HG03039 (cell line): Measurements from ENCODE around the gene MDFI.

ENCODE experiments used
- ATAC-seq: cut with Tn5 transposase; IDR thresholded peaks from one replicate; pipeline ENCODE4 v1.9.1; 2021; ENCODE audit warnings: mild to moderate bottlenecking, moderate library complexity; ENCODE audit not compliant: unreplicated experiment

MDFI gene, protein sequence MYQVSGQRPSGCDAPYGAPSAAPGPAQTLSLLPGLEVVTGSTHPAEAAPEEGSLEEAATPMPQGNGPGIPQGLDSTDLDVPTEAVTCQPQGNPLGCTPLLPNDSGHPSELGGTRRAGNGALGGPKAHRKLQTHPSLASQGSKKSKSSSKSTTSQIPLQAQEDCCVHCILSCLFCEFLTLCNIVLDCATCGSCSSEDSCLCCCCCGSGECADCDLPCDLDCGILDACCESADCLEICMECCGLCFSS

DNA sequence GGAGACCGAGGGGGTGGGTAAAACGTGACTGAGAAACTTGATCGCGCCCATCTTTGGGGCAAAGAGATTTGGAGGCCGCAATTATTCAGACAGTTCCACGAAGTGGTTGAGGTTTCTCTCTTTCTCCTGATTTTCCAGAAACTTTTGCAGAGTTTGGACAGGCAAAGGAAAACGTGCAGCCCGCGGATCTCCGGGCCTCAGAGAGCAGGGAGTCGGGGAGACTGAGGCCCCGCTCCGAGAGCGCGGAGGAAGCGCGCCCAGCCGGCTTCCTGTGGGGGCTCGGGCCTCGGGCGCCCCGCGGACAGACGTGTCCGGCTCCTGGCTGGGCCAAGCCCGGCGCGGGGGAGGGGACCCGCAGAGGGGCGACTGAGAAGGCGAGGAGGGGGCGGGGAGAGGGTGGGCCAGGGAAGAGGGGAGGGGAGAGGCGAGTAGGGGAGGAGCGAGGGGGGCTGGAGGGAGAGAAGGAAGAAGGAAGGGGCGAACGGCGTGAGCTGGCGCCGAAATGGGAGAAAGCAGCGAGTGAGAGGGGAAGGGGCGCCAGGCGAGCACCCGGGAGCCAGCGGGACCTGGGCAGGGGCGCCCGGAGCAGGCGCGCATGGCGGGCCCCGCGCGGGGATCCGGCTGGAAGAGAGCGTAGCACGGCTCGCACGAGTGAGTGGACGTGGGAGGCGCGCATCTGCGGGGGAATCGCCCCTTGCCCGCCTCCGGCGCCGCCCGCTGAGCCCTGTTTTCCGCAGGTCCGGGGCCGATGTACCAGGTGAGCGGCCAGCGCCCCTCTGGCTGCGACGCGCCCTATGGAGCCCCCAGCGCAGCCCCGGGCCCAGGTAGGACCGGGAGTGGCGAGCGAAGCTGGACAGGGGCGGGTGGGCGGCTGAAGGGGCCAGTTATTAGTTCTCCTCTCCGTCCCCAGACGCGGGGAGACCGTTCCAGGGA is at the start of gene MDFI:
MDFI (plus strand) TSS at position 467 of the 933 bp plus-strand sequence; CDS start at position 749, 282 bp downstream.
- ATAC-seq: no peak

DNA sequence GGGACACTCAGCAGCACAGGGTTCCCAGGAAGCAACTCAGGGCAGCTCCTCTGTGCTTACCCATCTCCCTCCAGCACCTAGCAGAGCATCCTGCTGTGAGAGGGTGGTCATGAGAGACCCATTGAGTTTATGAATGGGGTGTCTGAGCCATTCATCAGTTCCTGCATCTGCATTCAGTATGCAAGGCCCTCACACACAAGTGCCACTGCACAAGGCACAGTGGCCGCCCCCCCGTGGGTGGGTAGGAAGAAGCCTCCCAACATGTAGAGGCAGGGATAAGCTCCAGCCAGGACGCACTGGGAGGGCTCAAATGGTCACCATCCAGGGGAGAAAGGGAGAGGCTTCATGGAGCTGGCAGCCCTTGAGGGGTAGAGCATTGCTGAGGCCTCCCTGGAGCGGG is 49.0 kb upstream of the MDFI start:
- no peak for ATAC-seq

DNA sequence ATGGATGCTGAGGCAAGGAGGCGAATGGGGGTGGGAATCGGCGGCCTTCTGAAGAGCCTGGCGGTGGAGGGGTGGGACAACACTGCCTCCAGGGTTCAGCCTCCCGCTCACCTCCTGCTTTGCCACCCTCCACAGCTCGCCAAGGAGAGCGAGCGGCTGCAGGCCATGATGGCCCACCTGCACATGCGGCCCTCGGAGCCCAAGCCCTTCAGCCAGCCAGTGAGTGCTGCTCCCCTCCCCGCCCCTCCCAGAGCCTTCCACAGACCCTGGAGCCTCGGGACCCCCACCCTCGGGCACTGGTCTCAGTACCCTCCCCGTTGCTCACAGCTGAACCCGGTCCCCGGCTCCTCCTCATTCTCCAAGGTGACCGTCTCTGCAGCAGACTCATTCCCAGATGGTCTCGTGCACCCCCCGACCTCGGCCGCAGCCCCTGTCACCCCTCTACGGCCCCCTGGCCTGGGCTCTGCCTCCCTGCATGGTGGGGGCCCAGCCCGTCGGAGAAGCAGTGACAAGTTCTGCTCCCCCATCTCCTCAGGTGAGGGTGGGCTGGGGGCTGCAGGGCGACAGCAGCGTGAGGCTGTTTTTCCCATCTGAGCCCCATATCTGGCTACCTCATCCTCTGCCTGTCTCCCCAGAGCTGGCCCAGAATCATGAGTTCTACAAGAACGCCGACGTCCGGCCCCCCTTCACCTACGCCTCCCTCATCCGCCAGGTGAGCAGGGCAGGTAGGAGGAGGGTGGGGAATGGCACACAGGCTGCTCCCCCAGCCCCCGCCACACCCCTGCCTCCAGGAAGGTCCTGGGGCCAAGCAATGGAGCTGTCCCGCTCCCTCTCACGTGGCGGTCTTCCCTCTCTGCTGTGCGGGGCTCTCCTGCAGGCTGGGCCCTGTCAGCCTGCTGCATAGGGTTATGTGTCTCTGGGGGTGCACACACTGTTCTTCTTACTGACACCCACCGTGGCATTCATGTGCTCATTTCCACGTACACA is 48.3 kb upstream of the MDFI start:
- no peak for ATAC-seq

DNA sequence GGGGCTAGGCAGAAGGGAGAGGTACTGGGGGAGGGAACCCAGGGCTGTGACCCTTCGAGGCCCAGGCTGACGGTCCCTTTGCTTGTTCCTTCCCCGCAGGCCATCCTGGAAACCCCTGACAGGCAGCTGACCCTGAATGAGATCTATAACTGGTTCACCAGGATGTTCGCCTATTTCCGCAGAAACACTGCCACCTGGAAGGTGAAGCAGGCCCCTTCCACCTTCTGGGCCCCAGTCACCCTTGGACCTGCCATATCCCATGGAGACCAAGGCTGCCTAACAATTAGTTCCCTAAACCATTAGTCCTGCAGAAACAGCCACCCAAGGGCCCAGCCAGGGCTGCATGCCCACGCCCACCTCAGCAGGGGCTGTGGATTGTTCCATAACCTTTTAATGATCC is 47.1 kb upstream of the MDFI start:
- no peak for ATAC-seq

DNA sequence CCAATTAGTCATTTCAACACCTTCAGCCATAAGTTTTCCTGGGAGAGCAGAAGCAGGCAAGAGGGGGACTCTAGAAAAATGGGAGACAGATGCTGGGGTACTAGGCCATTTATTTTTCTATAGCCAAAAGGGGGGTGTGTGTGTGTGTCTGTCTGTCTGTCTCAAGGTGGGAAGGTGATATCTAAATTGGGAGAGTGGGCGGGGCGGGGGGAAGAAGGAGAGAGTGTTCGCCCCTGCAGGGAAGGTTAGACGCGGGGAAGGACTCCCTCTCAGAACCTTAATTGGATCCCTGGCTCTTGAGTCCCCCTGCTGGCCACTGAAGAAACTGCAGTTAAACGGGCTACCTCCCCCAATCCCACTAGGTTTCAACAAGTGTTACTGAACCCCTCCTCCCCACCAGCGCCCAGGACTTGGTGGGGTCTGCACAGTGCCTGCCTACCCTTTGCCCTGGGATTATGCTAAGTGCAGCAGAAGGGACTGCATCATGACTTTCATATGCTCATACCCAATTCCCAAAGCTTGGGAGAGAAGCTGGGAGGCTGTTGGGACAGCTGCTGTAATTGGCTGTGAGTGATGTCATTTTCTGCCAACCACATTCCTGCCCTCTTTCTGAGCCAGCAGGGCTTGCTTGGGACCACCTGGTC is 46.3 kb upstream of the MDFI start:
- no peak for ATAC-seq

DNA sequence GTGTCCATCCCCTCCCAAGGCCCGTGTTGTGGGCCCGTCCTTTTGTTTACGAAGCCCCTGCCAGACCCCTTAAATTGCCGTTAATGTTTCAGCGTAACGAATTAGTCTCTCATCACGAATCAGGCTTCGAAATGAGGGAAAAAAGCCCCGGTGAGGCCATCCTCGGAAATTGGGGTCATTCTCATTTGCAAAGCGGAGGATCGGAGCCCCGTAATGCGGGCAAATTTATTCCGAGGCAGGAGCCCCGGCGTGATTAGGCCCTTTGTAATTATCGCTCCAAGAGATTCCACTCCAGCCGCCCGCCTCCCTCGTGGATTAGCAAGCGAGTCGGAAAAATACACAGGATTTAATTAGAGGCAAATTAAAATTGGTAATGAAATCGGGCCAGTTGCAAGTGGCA is 44.9 kb upstream of the MDFI start:
- no peak for ATAC-seq

DNA sequence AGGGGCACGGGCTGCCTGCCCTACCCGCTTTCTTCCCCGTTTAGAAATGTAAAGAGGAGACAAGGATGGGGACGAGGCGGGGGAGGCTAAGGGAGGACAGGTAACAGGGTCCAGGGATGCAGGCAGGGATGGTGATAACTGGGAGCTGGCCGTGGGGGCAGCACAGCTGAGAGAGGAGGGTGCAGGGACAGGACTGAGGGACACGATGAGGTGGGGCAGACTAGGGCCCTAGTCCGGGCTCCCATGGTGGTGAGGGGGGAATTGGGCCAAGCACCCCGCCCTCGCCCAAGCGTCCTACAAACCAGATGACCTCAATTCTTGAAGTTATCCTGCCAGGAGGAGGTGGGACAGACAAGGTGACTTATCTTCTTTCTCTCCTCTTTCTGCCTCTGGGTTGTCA is 44.4 kb upstream of the MDFI start:
- ATAC-seq: no peak

DNA sequence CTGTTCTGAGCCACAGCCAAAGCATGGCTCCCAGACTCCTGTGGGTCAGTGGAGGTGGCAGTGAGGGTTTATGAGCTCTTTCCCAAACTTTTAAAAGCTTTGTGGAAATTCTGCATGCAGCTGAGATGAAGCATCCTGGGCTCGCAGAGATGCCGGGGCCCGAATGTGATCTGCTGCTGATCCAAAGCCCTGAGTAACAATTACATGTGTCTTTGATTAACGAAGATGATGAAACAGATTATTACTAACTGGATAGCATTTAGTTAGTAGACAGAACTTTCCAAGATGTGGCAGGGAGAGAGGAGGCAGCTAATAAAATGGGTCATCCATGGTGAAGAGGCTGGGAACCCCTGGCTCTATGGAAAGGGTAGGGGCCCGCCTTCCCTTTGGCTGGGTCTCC is 43.9 kb upstream of the MDFI start:
- ATAC-seq: no peak

DNA sequence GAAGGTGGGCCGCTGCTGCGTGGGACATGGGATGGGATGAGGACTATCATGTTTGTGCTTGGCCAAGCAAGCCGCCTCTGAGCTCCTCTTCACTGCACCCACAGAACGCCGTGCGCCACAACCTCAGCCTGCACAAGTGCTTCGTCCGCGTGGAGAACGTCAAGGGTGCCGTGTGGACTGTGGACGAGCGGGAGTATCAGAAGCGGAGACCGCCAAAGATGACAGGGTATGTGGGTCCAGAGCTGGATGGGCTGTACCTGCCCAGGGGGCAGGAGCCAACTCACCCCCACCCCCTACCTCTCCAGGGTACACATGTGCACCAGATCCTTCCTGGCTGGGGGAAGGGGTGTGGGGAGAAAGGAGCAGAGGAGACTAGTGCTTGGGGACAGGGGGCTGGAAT is 43.5 kb upstream of the MDFI start:
- no peak for ATAC-seq

DNA sequence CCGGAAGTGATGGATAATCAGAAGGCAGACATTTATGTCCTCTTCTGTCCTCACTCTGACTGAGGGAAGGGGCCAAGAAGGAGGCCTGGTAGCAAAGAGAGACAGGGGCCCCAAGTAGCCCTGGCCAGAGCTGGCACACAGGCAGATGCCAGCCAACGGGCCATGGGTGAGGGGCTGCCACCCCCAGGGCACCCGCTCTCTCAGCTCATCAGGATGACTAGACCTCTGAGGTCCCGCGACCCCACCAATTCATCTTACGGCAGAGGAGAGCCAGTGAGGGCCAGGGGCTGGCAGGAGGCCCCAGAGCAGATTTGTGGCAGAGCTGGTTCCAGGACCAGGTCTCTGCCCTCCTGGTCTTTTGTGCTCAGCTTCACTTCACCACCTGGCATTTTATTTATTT is 43.1 kb upstream of the MDFI start:
- no peak for ATAC-seq

DNA sequence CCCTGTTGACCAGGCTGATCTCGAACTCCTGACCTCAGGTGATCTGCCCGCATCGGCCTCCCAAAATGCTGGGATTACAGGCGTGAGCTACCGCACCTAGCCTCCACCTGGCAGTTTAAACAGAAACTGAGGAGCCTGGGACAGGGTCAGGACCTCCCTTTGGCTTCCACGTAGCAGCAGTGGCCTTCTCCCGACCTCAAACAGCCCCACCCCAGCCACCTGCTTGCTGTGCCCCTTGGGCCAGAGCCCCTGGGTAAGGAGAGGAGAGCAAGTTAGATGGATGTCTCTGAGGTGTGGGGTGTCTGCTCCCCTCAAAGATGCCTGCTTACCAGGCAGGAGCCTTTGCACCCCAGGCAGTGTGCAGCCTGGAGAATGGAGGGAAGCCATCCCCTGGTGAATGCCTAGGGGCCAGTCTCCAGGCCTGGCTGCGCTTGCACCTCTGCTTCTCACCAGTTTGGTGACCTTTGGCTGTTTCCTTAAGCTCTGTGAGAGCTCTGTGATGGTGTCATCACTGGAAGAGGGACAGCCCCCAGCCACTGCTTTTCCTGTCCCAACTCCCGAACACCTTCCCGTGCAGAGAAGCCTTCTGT is 42.1 kb upstream of the MDFI start:
- no peak for ATAC-seq

DNA sequence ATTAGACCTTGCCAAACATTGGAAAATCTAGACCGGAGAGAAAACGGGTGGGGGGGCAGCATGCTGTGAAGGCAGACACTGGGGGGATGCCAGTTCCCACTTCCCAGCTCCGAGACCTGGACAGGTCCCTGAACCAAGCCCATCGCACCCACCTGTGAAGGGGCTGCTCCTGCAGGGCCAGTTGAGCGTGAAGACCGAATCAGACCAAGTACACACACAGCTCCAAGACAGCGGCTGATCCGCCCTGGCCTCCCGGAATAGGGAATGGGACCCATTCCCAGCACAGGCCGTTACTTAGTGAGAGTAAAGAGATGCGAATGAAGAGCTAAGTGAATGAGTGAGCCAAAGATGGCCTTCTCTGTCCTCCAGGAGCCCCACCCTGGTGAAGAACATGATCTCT is 41.5 kb upstream of the MDFI start:
- no peak for ATAC-seq

DNA sequence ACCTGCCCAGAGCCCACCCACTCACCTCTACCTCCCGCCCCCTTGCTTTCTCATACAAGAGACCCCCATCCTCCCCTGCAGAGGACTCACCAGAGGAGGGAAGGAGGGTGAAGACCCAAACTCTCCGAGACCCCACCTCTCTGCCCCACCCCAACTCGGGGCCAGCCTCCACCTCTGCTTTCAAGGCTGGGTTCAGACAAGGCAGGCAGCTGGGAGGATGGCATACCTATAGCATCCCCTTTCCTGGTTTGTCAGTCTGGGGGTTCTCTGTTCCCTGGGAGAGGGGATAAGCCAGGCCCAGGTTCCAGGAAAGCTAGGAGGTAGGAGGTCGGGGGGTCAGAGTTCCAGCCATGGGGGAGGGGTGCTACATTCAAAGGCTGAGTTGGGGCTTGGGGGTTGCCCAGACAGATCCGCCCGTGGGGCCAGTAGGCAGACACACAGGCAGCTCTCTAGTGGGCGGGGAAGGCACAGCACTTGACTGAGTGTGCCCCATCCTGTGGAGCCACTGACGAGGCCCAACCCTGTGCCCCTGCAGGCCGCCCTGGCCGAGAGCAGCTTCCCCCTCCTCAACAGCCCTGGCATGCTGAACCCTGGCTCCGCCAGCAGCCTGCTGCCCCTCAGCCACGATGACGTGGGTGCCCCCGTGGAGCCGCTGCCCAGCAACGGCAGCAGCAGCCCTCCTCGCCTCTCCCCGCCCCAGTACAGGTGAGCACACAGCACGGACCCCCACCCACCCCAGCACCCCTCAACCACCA is 40.8 kb upstream of the MDFI start:
- ATAC-seq: no peak

DNA sequence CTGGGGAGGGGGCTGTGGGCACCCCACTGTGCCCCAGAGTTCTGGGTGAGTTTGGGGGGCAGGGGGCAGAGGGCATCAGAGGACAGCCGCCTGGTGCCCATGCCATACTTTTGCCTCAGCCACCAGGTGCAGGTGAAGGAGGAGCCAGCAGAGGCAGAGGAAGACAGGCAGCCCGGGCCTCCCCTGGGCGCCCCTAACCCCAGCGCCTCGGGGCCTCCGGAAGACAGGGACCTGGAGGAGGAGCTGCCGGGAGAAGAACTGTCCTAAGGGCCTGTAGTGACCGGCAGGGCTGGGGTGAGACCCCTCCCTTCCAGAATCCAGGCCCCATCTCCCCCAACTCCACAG is 39.6 kb upstream of the MDFI start:
- ATAC-seq: no peak

DNA sequence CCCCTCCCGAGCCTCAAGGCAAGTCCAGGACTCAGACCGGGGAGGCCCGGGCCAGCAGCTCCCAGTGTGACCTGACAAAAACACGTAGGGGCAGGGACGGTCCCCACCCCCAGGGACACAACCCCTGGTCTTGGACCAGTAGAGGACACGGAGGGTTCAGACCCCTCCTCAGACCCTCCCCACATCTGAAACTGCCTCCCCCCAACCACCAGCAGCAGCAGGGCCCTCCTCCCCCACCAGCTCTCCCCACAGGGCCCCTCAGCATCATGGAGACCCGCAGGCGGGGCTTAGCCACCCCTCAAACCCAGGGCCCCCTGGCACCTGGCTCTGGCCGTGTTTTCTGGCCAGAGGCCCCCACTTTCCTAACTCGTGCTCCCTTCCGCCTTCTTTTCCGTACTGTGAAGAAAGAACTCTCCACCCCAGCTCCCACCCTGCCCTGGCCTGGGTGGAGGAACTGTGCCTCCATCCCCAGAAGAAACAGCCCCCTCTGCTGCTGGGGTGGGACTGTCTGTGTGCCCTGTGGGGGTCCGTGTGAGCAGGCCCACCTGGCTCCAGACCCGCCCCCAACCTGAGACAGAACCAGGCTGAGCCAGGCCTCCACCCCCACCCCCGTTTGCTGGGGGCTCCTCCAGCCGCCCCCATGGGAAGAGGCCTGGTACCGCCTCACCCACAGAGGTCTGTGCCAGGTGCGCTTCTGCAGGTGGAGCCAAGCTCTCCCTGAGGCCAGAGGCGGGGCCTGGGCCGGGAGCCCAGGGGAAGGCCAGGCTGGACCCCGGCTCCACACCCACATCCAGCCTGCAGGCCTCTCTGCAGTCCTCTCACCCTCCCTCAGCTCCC is 39.0 kb upstream of the MDFI start:
- no peak for ATAC-seq

DNA sequence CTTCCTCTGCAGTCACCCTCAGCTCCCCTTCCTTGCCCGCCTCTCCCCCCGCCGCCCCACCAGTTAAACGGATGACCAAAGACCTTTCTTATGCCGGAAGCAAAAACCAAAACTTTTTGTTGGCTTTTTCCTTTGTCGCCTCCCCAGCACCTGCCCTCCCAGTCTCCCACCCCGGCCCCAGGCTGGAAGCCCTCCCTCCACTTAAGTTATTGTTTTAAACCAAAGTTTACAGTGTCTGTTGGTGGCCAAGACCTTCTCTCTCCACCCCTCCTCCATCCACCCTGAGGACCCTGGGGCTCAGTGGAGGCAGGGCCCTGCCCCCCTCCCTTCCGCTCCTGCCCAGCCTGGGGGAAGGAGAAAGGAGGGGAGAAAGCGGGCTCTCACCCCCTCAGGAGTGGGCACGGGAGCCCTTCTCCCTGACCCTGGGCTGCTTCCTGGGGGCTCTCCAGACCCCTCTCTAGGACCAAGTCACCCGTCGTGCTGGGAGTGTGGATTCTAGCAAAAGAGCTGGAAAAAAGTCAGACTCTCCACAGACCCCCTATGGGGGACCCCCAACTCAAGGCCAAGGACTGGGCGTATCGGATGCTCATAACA is 38.3 kb upstream of the MDFI start:
- ATAC-seq: no peak

DNA sequence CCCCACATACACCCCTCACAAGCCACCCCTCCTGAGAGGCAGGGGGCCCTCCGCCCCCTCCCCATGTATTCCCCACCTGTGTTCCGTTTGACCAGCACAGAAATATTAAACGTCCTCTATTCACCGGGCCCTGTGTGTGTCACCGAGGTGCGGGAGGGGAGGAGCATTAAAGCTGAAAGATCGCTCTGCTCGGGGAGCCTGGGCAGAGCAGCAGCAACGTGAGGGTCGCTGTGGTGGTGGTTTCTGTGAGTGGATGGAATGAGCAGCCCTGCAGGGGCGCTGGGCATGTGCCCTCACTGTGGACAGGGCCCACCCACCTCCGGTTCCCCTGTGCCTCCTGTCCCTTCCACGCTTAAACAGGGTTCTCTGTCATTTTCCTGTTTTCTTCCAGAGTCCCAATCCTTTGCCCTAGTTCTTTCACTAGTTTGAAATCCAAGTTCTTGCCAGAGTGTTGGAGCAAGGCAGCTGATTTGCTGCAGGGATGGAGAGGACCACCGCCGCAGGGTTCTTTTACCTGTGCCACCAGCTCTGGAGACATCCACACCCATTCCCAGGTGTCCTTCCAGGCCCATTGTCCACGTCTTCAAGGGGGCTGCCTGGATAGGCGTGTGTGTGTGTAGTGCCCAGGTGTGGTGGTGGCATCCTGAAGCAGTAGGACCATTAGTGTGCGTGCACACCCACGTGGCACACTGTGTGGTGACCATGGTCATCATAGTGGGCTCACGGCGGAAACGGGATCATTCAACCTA is 37.6 kb upstream of the MDFI start:
- ATAC-seq: no peak

DNA sequence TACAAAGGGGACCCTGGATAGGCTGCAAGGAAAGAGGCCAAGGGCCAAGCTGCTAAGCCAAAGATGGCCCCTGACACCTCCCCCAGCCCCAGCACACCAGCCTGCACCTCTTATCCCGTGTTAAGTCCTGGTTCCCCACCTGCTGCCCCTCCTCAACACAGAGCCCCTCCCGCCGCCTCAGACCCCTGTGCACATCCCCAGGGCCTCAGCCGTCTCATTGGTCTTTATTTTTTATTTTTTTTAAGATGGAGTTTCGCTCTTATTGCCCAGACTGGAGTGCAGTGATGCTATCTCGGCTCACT is 37.1 kb upstream of the MDFI start:
- ATAC-seq: no peak
